GM18526 (cell line): ENCODE measurements around the gene ARPP19.
A peak's percentile ranks its signal among the peaks of the same experiment; 100 is the strongest.

Experiments used
- POLR2A ChIP-seq: IDR thresholded peaks from 3 replicates; pipeline ENCODE4 v1.6.1; 2011; ENCODE audit not compliant: insufficient read length; ENCODE audit errors: extremely low read depth

ARPP19 gene

GRCh38 chr15:52556524-52557273 is 12.1 kb downstream of the ARPP19 start:
- TF ChIP-seq POLR2A: no peak

GRCh38 chr15:52552303-52552702 is 16.5 kb downstream of the ARPP19 start:
- TF ChIP-seq POLR2A: no peak

DNA sequence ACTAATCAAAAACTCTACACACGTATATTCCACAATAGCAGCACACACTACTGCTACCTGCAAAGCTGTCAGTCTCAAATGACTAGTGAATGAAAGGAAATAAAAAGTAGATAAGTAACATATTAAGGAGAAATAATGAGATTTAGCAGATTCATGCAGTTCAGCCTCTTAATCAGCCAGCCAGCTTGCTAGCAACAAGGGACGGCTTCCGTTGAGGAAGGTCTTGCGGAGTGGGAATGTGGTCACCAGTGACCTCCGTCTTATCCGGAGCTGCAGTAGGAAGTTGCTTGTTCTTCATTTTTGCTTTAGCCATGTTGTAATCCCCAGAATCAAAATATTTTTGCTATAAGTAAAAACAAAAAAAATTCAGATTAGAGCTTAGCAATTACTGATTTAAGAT is 17.1 kb downstream of the ARPP19 start:
- no peak for TF ChIP-seq POLR2A

- TF ChIP-seq POLR2A: no peak
Observed at GRCh38 chr15:52546031-52546751, 22.6 kb downstream of the ARPP19 start.

- no peak for TF ChIP-seq POLR2A
Observed at GRCh38 chr15:52540374-52541012, 28.3 kb downstream of the ARPP19 start.

- TF ChIP-seq POLR2A: no peak
Observed at GRCh38 chr15:52537459-52537858, 31.4 kb downstream of the ARPP19 start.

- no peak for TF ChIP-seq POLR2A
Observed at GRCh38 chr15:52532427-52532826, 36.4 kb downstream of the ARPP19 start.

DNA sequence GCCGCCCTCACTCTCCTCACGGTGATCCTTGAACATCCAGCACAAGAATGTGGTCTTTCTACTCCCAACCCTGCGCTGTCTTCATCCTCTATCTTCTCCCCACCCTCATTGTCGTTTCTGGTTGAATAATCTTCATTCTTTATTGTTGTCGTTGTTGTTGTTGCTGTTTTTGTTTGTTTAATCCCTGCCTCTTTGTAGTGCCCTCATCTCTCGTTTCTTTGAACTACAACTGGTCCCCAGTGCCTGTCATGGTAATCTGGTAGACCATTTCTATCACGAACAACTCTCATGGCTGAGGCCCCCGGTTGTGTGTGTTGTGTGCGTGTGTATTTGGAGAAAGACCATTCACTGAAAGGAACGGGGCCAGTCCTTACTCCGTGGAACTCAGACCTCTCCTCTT is 38.9 kb downstream of the ARPP19 start:
- TF ChIP-seq POLR2A: no peak

DNA sequence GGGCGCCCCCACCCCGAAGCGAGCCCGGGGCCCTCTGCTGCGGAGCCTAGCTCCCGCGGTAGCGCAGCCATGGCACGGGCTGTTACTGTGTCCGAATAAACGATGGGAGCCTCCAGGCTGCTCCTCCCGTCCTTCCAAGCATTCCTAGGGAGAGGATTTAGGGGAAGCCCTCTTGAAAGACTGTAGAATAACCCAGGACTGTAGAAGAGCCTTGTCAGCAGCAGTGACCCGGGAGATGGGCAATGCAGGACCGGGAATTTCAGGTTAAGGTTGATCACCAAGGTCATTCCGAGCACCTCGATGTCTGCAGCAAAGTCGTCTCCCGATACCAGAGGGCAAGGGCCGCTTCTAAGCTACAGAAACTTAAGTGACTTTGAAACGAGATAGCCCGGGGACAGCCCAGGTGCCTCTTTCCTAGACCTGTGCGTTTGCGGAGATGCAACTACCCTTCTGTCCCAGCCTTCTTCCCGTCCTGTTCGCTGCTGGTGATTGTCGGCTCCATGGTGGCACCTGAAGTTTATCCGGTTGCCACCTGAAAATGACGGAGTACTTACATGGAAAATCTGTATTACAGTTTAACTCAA is 39.4 kb downstream of the ARPP19 start:
- no peak for TF ChIP-seq POLR2A

GRCh38 chr15:52528564-52529340 is 40.1 kb downstream of the ARPP19 start, which contains the start of gene MYO5A:
Gene MYO5A, minus strand, starts transcription at chr15:52528880. Its CDS starts 74 bp downstream, at chr15:52528806.
- TF ChIP-seq POLR2A: peak; percentile 59

DNA sequence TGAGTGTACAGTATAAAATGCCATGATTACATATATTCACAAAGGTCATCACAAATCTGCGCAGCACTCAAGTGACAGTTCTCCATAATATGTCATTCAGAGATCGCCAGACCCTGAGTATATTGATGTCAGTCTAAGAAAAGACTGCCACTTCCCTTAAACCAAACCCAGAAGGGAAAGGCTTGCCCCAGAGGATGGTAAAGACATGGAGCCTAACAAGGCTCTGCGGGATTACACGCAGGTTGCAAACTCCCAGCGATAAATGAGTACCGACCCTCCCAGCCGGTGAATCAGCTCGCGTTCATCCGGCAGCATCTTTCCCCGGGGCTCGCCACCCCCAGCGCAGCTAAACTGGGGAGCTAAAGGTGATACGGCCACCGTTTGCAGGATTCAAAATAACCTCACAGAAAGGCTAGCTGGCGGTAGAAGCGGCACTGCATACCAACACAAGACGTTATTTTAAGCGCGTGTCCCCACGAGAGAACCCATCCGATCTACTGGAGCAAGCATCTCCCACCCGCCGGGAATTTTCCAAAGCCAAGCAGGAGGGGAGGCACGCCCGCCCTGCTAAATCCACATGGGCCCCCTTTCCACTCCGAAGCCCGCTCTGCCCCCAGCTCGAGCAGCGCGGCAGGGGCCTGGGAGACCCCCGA is 40.8 kb downstream of the ARPP19 start:
- TF ChIP-seq POLR2A: no peak

GRCh38 chr15:52527196-52527910 is 41.5 kb downstream of the ARPP19 start:
- TF ChIP-seq POLR2A: no peak

DNA sequence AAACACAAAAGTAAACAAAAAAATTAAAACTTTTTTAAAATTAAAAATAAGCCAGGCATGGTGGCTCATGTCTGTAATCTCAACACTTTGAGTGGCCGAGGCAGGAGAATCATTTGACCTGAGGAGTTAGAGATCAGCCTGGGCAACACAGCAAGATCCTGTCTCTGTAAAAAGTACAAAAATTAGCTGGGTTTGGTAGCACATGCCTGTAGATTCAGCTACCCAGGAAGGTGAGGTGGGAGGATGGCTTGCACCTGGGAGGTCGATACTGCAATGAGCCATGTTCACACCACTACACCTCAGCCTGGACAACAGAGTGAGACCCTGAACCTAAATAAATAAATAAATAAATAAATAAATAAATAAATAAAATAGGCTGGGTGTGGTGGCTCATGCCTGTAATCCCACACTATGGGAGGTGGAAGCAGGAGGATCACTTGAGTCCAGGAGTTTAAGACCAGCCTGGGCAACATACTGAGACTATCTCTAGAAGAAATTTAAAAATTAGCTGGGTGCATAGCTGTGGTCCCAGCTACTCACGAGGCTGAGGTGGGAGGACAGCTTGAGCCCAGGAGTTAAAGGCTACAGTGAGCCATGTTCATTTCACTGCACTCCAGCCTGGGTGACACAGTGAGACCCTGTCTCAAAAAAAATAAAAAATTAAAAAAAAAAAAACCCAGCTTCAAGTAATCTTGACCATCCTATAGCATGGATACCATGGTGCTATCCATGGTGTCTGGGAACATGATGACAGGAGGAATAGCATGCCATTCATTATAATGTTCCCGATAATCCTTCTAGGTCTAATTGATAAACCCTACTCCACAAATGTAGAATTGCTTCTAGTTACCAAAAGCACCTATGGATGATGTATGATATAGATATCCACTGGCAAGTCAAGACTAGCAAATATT is 44.4 kb downstream of the ARPP19 start:
- no peak for TF ChIP-seq POLR2A
